K562 (cell line): ENCODE results near the gene SCMH1. TPM values are rescaled to one million over a fixed set of nuclear protein-coding genes. Genes with fewer than 3 reads are reported as not detected.
A peak's percentile ranks its signal among the peaks of the same experiment; 100 is the strongest.

Experiments used
- ATAC-seq: fragments of 200-7000 bp; cut with Tn5 transposase; 3 replicates; pipeline ENCODE4 v1.9.1; 2020; ENCODE audit warnings: moderate library complexity
- BruUV-seq: library from RNA; stranded (reverse); fragments of 400-500 nt; replicated peaks from 2 replicates; lab custom pipeline; 2021; lab: Mats Ljungman, UMichigan
- CTCF ChIA-PET: fragments of 300-600 bp; formaldehyde crosslinking; extraction: SDS; loops from one replicate; lab custom pipeline; 2021; ENCODE audit warnings: low intra/inter-chr PET ratio; lab: Yijun Ruan, JAX
- POLR2A ChIA-PET: fragments of 300-600, 350-650 bp; sonication (Branson Sonifier 250); formaldehyde crosslinking; extraction: SDS; loops from one replicate; lab custom pipeline; 2021; ENCODE audit warnings: antibody characterized with exemption, inconsistent platforms; lab: Yijun Ruan, JAX
- DNase-seq, 4 experiments: peaks; one replicate each; pipeline versions ENCODE4 v3.0.0 to v3.0.0-alpha.2; 2011 to 2018; ENCODE audit warnings: low spot score in 3 of 4, mixed read lengths in 3 of 4; ENCODE audit errors: extremely low read depth in 1 of 4
- FAIRE-seq: peaks from 2 replicates; lab custom pipeline; 2011; peaks lifted over from hg19 to GRCh38; lab: Jason Lieb, UNC
- H2AFZ ChIP-seq: 2 replicates; pipeline ENCODE4 v1.6.0; 2011; ENCODE audit warnings: low read depth, low read length, control low read depth, inconsistent platforms
- H3K27ac ChIP-seq: fragments of 200-600 bp; 3 replicates; pipeline ENCODE4 v1.8.0; 2011; ENCODE audit warnings: low read depth, mild to moderate bottlenecking, control low read depth, inconsistent platforms, low read length, moderate library complexity, mixed read lengths; ENCODE audit errors: extremely low read depth
- H3K27me3 ChIP-seq, 2 experiments: fragments of 300-600 bp in 1 of 2; 2 replicates in 1 of 2; 3 replicates in 1 of 2; pipeline versions ENCODE4 v1.6.0 to v1.8.0; 2011; ENCODE audit warnings: inconsistent platforms in 2 of 2, low read length in 2 of 2, mild to moderate bottlenecking in 1 of 2, mixed read lengths in 1 of 2, moderate library complexity in 1 of 2; ENCODE audit not compliant: control insufficient read depth in 2 of 2, insufficient read depth in 2 of 2
- H3K36me3 ChIP-seq: fragments of 300-600 bp; 3 replicates; pipeline ENCODE4 v1.8.0; 2011; ENCODE audit warnings: mild to moderate bottlenecking, low read length, inconsistent platforms; ENCODE audit not compliant: control insufficient read depth, insufficient read depth
- H3K4me1 ChIP-seq, 2 experiments: fragments of 200-600 bp in 1 of 2; replicated peaks in 1 of 2; 2 replicates in 1 of 2; 3 replicates in 1 of 2; pipeline versions ENCODE4 v1.5.1 to v1.8.0; 2011; ENCODE audit warnings: inconsistent platforms in 2 of 2, low read length in 2 of 2, mild to moderate bottlenecking in 1 of 2, mixed read lengths in 1 of 2, moderate library complexity in 1 of 2; ENCODE audit not compliant: control insufficient read depth in 2 of 2, insufficient read depth in 2 of 2
- H3K4me2 ChIP-seq: 2 replicates; pipeline ENCODE4 v1.6.1; 2011; ENCODE audit warnings: low read length, control low read depth, inconsistent platforms, mixed read lengths; ENCODE audit not compliant: insufficient read depth
- H3K4me3 ChIP-seq: fragments of 200-600 bp; sonication (generic), shearing (Covaris generic); 2 replicates; pipeline ENCODE4 v1.5.1; 2016; ENCODE audit warnings: control low read depth, inconsistent platforms
- H3K79me2 ChIP-seq: fragments of 200-600 bp; 3 replicates; pipeline ENCODE4 v1.8.0; 2011; ENCODE audit warnings: low read length, inconsistent platforms; ENCODE audit not compliant: control insufficient read depth, insufficient read depth
- H3K9ac ChIP-seq, 2 experiments: 2 replicates each; pipeline versions ENCODE4 v1.6.0 to v1.6.1; 2011; ENCODE audit warnings: low read depth in 2 of 2, low read length in 2 of 2, control low read depth in 1 of 2, inconsistent platforms in 1 of 2, mild to moderate bottlenecking in 1 of 2, mixed read lengths in 1 of 2; ENCODE audit not compliant: insufficient read depth in 1 of 2
- H3K9me1 ChIP-seq: one replicate; pipeline ENCODE4 v1.6.0; 2011; ENCODE audit warnings: inconsistent platforms, mild to moderate bottlenecking, low read length, moderate library complexity; ENCODE audit not compliant: control insufficient read depth, insufficient read depth
- H3K9me3 ChIP-seq: replicated peaks from 2 replicates; pipeline ENCODE4 v1.5.1; 2011; ENCODE audit warnings: low read depth, low read length, inconsistent platforms; ENCODE audit not compliant: control insufficient read depth, insufficient read depth
- H4K20me1 ChIP-seq: replicated peaks from 2 replicates; pipeline ENCODE4 v1.6.1; 2011; ENCODE audit warnings: low read length, inconsistent platforms, mixed read lengths; ENCODE audit not compliant: control insufficient read depth, insufficient read depth
- CREB3L1 ChIP-seq: fragments of 450-650 bp; IDR thresholded peaks from 2 replicates; pipeline ENCODE4 v1.6.1; 2014; ENCODE audit warnings: low read depth, mild to moderate bottlenecking, moderate library complexity, borderline replicate concordance
- POLR2A ChIP-seq: fragments of 450-650 bp; conservative IDR thresholded peaks from 2 replicates; pipeline ENCODE4 v1.6.1; 2016
- POLR2B ChIP-seq: fragments of 450-650 bp; IDR thresholded peaks from 2 replicates; pipeline ENCODE4 v1.6.1; 2018; ENCODE audit warnings: low read depth; ENCODE audit not compliant: partially characterized antibody
- POLR2G ChIP-seq: fragments of 200-400 bp; formaldehyde crosslinking; IDR thresholded peaks from 2 replicates; pipeline ENCODE4 v1.6.1; 2017; ENCODE audit warnings: low read depth, mild to moderate bottlenecking, antibody characterized with exemption, low read length, moderate library complexity
- RBM22 ChIP-seq: fragments of 200-400 bp; formaldehyde crosslinking; IDR thresholded peaks from 2 replicates; pipeline ENCODE4 v1.6.1; 2018; ENCODE audit warnings: low read length, low read depth; ENCODE audit not compliant: poor library complexity, severe bottlenecking
- WGBS: fragments of 100-300 bp; shearing (Covaris generic); methylation state at CpG from one replicate; pipeline ENCODE4 v1.1.6; 2016; ENCODE audit warnings: low coverage, mixed read lengths; ENCODE audit not compliant: insufficient coverage; ENCODE audit errors: missing lambda C conversion rate; 5-methylcytosine and 5-hydroxymethylcytosine counted together
- in situ Hi-C: fragments of 300-500 bp; cut with MboI; formaldehyde crosslinking; loops from 4 replicates; pipeline ENCODE4 v1.15.0; 2018; ENCODE audit warnings: inconsistent platforms, mixed read lengths
- intact Hi-C: fragments of 100-400 bp; cut with micrococcal nuclease; formaldehyde crosslinking; loops from 2 replicates; pipeline ENCODE4 v1.14.2; 2022
- polyA plus RNA-seq, 8 experiments: library from polyadenylated mRNA; depleted of rRNA in 4 of 8; stranded (reverse) in 5 of 8; unstranded in 3 of 8; fragments of >200 nt; fragmentation: Nextera tagmentation in 2 of 8; fragmentation: Illumina TruSeq in 1 of 8; extraction: Ambion mirVana in 2 of 8; extraction: Trizol in 1 of 8; gene quantifications; 2 replicates each; pipeline versions ENCODE4 v1.2.1 to v1.2.3, GENCODE V29; 2011 to 2014; ENCODE audit warnings: inconsistent platforms in 1 of 8, missing spikeins in 1 of 8
- total RNA-seq, 7 experiments: library from RNA; depleted of rRNA in 6 of 7; stranded (reverse); fragments of >200 nt in 6 of 7; fragmentation: Illumina TruSeq in 2 of 7; extraction: Trizol in 2 of 7; gene quantifications; 2 replicates each; pipeline versions ENCODE4 v1.2.1 to v1.2.3, GENCODE V29; 2011 to 2021; ENCODE audit warnings: low replicate concordance in 1 of 7

The SCMH1 gene
- total and polyA plus RNA-seq, 9 of the 15 experiments (the other 6 are each of a cell fraction or from before 2014, with no cell fraction given) = 8.5 to 37.0 (median 26.8) TPM

DNA sequence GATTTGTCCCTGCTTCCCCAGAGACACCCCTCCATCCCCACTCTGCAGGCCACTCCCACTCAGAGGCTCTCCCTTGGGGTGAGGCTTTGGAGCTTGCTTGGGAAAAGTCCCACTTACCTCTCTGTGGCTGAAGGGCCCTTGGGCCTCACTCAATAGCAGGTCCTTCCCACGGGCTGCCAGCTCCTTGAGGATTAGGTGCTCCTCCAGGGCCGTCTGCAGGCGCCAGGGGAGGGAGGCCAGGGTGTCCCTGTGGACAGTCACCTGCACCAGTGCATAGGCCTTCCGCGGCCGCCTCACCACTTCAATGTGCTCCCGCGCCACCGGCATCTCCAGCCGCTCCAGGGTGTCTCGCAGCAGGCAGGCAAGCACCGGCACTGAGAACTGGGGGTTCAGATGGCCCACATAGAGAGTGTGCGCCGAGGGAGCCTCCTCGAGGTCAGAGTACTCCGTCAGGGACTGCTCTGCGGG is 222.0 kb downstream of the SCMH1 start:
- FAIRE-seq (no peak), ATAC-seq (peak; percentile 2; the same call in 1 of the 3 replicates), DNase-seq (no peak)
- Histone ChIP-seq H3K4me2 (no peak overlapping the region), H3K9ac (peak overlapping the region in 1 of 2 experiments; percentile 71; a peak in 2 of 4 replicates), H3K79me2 (no peaks in the 10 kb centered on the region), H3K27me3 (no peaks in the 10 kb centered on the region), H2AFZ (no peak overlapping the region), H3K36me3 (peaks cover 47% of the 10 kb centered on the region; the same call in 1 of the 3 replicates), H4K20me1 (peaks cover 5% of the 10 kb centered on the region; the same call in 1 of the 2 replicates), H3K27ac (no peak overlapping the region), H3K9me1 (peaks cover 10% of the 10 kb centered on the region), H3K4me1 (peaks cover 0 to 25% of the 10 kb centered on the region in 2 experiments; a peak in 2 of 5 replicates), H3K9me3 (no peaks in the 10 kb centered on the region), H3K4me3 (no peak overlapping the region)
- WGBS = 98% methylated on average over 16 of the region's 17 CpGs
- ChIA-PET POLR2A (interaction anchor here (0.7 to 2.1 kb wide), 6 partner anchors 11 to 629 kb away, joined by 3 to 10 read pairs (median 3); no protein-coding TSS in a partner anchor), CTCF (no interaction called here)
- TF ChIP-seq RBM22 (peak; percentile 66), POLR2G (peak; percentile 74), POLR2B (peak; percentile 11), CREB3L1 (no peak), POLR2A (peak; percentile 33; the same call in 1 of the 2 replicates)
- no TSS peak for BruUV-seq
- intact Hi-C loops (no loop called here), in situ Hi-C loops (no loop called here)
